ENCODE data around the gene GPR142. TPM values are rescaled to one million over a fixed set of nuclear protein-coding genes. Genes with fewer than 3 reads are reported as not detected.

GPR142 gene
- polyA plus RNA-seq, 1 experiment = not detected

DNA sequence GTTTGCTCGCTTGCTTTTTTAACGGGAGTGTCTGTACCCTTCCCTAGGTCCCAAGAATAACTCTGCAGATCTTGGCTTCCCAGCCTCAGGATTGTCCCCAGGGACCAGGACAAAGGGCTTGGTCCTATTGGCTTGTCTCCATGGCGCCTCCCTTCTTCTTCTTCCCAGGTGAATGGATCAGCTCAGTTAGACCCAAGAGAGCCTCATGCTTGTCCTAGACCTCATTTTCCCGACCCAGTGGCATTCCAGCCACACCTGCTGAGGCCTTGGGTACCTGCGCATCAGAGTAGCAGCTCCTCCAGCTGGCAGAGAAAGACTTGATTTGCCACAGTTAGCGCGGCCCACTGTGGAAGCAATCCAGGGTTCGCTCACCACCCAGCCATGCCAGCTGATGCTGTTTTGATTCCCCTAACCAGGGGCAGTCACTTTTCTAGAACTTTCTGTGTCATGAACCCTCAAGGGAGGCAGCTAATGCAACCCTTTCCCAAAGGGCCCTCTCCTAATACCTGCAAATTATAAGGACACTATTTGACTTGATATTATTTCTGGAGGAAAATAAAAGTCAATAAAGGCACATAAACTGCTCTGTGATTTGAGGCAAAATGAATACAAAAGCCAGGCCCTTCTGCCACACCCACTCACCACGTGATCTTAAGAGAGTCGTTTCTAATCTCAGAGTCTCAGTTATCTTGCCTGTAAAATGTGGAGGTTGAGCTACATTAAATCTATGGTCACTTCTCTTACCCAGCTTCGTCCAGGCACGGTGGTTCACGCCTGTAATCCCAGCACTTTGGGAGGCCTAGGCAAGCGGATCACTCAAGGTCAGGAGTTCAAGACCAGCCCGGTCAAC lies 13.9 kb downstream of the GPR142 start:
- Histone ChIP-seq H3K27me3 (ENCODE audit: control insufficient read depth, insufficient read depth, low read length) (no peaks in the 10 kb centered on the region), H3K4me3 (ENCODE audit: low read depth, low read length) (no peak overlapping the region), H3K9me3 (ENCODE audit: control insufficient read depth, insufficient read depth, low read length) (no peaks in the 10 kb centered on the region; the same call in 1 of the 2 replicates), H3K27ac (ENCODE audit: low read depth, low read length) (no peak overlapping the region)
- TF ChIP-seq, protein P1, sequence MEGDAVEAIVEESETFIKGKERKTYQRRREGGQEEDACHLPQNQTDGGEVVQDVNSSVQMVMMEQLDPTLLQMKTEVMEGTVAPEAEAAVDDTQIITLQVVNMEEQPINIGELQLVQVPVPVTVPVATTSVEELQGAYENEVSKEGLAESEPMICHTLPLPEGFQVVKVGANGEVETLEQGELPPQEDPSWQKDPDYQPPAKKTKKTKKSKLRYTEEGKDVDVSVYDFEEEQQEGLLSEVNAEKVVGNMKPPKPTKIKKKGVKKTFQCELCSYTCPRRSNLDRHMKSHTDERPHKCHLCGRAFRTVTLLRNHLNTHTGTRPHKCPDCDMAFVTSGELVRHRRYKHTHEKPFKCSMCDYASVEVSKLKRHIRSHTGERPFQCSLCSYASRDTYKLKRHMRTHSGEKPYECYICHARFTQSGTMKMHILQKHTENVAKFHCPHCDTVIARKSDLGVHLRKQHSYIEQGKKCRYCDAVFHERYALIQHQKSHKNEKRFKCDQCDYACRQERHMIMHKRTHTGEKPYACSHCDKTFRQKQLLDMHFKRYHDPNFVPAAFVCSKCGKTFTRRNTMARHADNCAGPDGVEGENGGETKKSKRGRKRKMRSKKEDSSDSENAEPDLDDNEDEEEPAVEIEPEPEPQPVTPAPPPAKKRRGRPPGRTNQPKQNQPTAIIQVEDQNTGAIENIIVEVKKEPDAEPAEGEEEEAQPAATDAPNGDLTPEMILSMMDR (IDR thresholded peaks at IDR 0.05; ENCODE audit: low read depth, low read length) = no peak
- no peak for DNase-seq (ENCODE audit: low read depth, low spot score)
- CTCF ChIA-PET = interaction anchor here (0.5 to 3.5 kb wide), 6 partner anchors 13 to 317 kb away, joined by 3 to 94 read pairs (median 4); partner anchors contain the start of gene GPR142
- POLR2A ChIA-PET = interaction anchor here (0.6 kb wide), 1 partner anchor 172 kb away, joined by 4 read pairs; no protein-coding TSS in a partner anchor

DNA sequence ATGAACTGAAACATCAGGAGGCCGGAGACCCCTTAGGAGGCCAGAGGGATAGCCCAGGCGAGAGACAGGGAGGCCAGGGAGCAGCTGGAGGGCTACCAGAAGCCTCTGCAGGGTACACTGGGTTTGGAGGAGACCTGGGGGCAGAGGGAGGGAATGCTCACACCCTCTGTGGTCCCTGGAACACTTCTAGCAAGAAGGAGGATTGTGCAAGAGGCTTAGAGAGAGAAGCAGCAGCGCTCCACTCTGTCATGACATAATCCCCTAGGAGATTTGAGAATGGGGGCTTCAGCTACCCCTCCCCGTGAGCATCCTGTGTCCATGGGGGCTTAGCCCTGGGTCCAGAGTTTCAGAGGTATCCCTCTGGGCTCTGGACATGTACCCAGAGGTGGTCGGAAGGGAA lies 15.8 kb downstream of the GPR142 start:
- CTCF ChIA-PET = interaction anchor here (1.7 to 2.3 kb wide), 2 partner anchors 73 to 75 kb away, joined by 3 to 11 read pairs; no protein-coding TSS in a partner anchor
- H3K9me3 ChIP-seq (ENCODE audit: control insufficient read depth, insufficient read depth, low read length) = no peaks in the 10 kb centered on the region; the same call in 1 of the 2 replicates
- TF ChIP-seq, protein P1 (IDR thresholded peaks at IDR 0.05; ENCODE audit: low read depth, low read length) = no peak

DNA sequence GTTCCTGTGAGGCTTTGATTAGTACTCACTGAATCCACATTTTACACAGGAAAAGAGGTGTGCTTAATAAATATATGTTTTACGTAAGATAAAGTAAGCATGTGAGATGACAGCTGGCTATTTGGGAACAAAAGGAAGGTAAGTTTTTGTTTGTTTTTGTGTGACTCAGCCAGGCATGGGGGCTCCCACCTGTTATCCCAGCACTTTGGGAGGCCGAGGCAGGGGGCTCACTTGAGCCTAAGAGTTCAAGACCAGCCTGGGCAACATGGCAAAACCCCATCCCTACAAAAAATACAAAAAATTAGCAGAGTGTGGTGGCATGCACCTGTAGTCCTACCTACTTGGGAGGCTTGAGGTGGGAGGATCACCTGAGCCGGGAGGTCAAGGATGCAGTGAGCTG lies 17.9 kb downstream of the GPR142 start:
- Histone ChIP-seq H3K27ac (ENCODE audit: low read depth, low read length) (no peak overlapping the region), H3K9me3 (ENCODE audit: control insufficient read depth, insufficient read depth, low read length) (no peaks in the 10 kb centered on the region; the same call in 1 of the 2 replicates), H3K4me3 (ENCODE audit: low read depth, low read length) (no peak overlapping the region), H3K27me3 (ENCODE audit: control insufficient read depth, insufficient read depth, low read length) (no peaks in the 10 kb centered on the region)
- CTCF ChIA-PET = interaction anchor here (0.7 kb wide), 1 partner anchor 19 kb away, joined by 3 read pairs; no protein-coding TSS in a partner anchor
- TF ChIP-seq, protein P1 (IDR thresholded peaks at IDR 0.05; ENCODE audit: low read depth, low read length) = no peak
- POLR2A ChIA-PET = no interaction called here
- DNase-seq (ENCODE audit: low read depth, low spot score) = no peak

More for the DNA sequence above, 15.8 kb downstream of the GPR142 start:
- Histone ChIP-seq H3K27me3 (ENCODE audit: control insufficient read depth, insufficient read depth, low read length) (no peaks in the 10 kb centered on the region), H3K4me3 (ENCODE audit: low read depth, low read length) (no peak overlapping the region), H3K27ac (ENCODE audit: low read depth, low read length) (no peak overlapping the region)
- POLR2A ChIA-PET = no interaction called here
- DNase-seq (ENCODE audit: low read depth, low spot score) = no peak

DNA sequence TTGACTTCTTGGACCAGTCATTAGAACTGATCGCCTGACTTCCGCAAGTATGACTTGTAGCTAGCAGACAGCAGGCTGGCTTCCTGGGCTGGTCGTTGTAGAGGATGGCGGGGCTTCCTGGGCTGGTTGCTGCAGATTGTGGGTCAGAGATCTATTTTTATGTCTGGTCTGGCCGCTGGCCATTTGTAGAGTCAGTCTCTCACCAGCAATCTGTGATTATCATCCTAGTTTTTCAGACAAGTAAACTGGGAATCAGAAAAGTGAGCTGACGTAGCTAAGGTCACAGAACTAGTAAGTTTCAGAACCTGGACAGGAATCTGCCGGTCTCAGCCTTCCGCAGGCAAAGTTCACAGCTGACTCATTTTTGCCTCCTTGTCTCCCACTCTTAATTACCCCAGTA lies 19.1 kb downstream of the GPR142 start:
- POLR2A ChIA-PET = no interaction called here
- no peak for DNase-seq (ENCODE audit: low read depth, low spot score)
- CTCF ChIA-PET = interaction anchor here (0.6 kb wide), 1 partner anchor 69 kb away, joined by 3 read pairs; no protein-coding TSS in a partner anchor

More for the DNA sequence above, 19.1 kb downstream of the GPR142 start:
- H3K4me3 ChIP-seq (ENCODE audit: low read depth, low read length) = no peak overlapping the region
- H3K27me3 ChIP-seq (ENCODE audit: control insufficient read depth, insufficient read depth, low read length) = no peaks in the 10 kb centered on the region
- H3K27ac ChIP-seq (ENCODE audit: low read depth, low read length) = no peak overlapping the region
- TF ChIP-seq, protein P1 (IDR thresholded peaks at IDR 0.05; ENCODE audit: low read depth, low read length) = no peak
- H3K9me3 ChIP-seq (ENCODE audit: control insufficient read depth, insufficient read depth, low read length) = no peaks in the 10 kb centered on the region; the same call in 1 of the 2 replicates
